K562 (cell line): ENCODE results near the gene SEPTIN6. TPM values are rescaled to one million over a fixed set of nuclear protein-coding genes. Genes with fewer than 3 reads are reported as not detected.
A peak's percentile ranks its signal among the peaks of the same experiment; 100 is the strongest.

Experiments
- CEBPG ChIP-seq, 3 experiments: fragments of 200-800 bp in 1 of 3; sonication (Bioruptor generic) in 1 of 3; sonication (generic) in 1 of 3; formaldehyde crosslinking in 1 of 3; IDR thresholded peaks in 2 of 3; conservative IDR thresholded peaks in 1 of 3; 2 replicates each; pipeline versions ENCODE4 v1.6.1 to v1.8.0; 2016 to 2022; ENCODE audit warnings: missing compliant biosample characterization in 2 of 3, missing genetic modification characterization in 2 of 3, mild to moderate bottlenecking in 1 of 3, missing genetic modification reagents in 1 of 3
- FOXP1 ChIP-seq: sonication (generic); formaldehyde crosslinking; IDR thresholded peaks from 2 replicates; pipeline ENCODE4 v1.8.0; 2022; ENCODE audit warnings: mild to moderate bottlenecking, missing genetic modification reagents
- GATAD2A ChIP-seq: fragments of 450-650 bp; IDR thresholded peaks from 2 replicates; pipeline ENCODE4 v1.6.1; 2017
- NBN ChIP-seq: fragments of 450-650 bp; IDR thresholded peaks from 2 replicates; pipeline ENCODE4 v1.6.1; 2016; ENCODE audit warnings: low read depth, mild to moderate bottlenecking
- NONO ChIP-seq, 2 experiments: fragments of 200-400 bp in 1 of 2; fragments of 450-650 bp in 1 of 2; formaldehyde crosslinking in 1 of 2; IDR thresholded peaks; 2 replicates each; pipeline ENCODE4 v1.6.1; 2017; ENCODE audit warnings: low read depth in 2 of 2, mild to moderate bottlenecking in 2 of 2, moderate library complexity in 2 of 2, low read length in 1 of 2
- PCBP1 ChIP-seq: fragments of 200-400 bp; formaldehyde crosslinking; IDR thresholded peaks from 2 replicates; pipeline ENCODE4 v1.6.1; 2018; ENCODE audit warnings: mild to moderate bottlenecking, low read depth, low read length; ENCODE audit not compliant: poor library complexity, severe bottlenecking
- WHSC1 ChIP-seq: IDR thresholded peaks from one replicate; pipeline ENCODE4 v1.6.1; 2012; ENCODE audit warnings: low read length, control low read depth, inconsistent platforms
- polyA plus RNA-seq, 8 experiments: library from polyadenylated mRNA; depleted of rRNA in 4 of 8; stranded (reverse) in 5 of 8; unstranded in 3 of 8; fragments of >200 nt; fragmentation: Nextera tagmentation in 2 of 8; fragmentation: Illumina TruSeq in 1 of 8; extraction: Ambion mirVana in 2 of 8; extraction: Trizol in 1 of 8; gene quantifications; 2 replicates each; pipeline versions ENCODE4 v1.2.1 to v1.2.3, GENCODE V29; 2011 to 2014; ENCODE audit warnings: inconsistent platforms in 1 of 8, missing spikeins in 1 of 8
- total RNA-seq, 7 experiments: library from RNA; depleted of rRNA in 6 of 7; stranded (reverse); fragments of >200 nt in 6 of 7; fragmentation: Illumina TruSeq in 2 of 7; extraction: Trizol in 2 of 7; gene quantifications; 2 replicates each; pipeline versions ENCODE4 v1.2.1 to v1.2.3, GENCODE V29; 2011 to 2021; ENCODE audit warnings: low replicate concordance in 1 of 7
- TF ChIP-seq, protein P1 (sequence below): fragments of 450-650 bp; IDR thresholded peaks from 2 replicates; pipeline ENCODE4 v1.6.1; 2018; ENCODE audit not compliant: partially characterized antibody
- TF ChIP-seq, protein P2 (sequence below): fragments of 450-650 bp; IDR thresholded peaks from 2 replicates; pipeline ENCODE4 v1.6.1; 2016; ENCODE audit warnings: low read depth
- TF ChIP-seq, protein P3 (sequence below): fragments of 450-650 bp; formaldehyde crosslinking; IDR thresholded peaks from 2 replicates; pipeline ENCODE4 v1.4.0; 2022; ENCODE audit warnings: mild to moderate bottlenecking, moderate library complexity

Gene SEPTIN6
- total and polyA plus RNA-seq, 9 of the 15 experiments (the other 6 are each of a cell fraction or from before 2014, with no cell fraction given), result 8.4 to 67.0 (median 37.8) TPM

DNA sequence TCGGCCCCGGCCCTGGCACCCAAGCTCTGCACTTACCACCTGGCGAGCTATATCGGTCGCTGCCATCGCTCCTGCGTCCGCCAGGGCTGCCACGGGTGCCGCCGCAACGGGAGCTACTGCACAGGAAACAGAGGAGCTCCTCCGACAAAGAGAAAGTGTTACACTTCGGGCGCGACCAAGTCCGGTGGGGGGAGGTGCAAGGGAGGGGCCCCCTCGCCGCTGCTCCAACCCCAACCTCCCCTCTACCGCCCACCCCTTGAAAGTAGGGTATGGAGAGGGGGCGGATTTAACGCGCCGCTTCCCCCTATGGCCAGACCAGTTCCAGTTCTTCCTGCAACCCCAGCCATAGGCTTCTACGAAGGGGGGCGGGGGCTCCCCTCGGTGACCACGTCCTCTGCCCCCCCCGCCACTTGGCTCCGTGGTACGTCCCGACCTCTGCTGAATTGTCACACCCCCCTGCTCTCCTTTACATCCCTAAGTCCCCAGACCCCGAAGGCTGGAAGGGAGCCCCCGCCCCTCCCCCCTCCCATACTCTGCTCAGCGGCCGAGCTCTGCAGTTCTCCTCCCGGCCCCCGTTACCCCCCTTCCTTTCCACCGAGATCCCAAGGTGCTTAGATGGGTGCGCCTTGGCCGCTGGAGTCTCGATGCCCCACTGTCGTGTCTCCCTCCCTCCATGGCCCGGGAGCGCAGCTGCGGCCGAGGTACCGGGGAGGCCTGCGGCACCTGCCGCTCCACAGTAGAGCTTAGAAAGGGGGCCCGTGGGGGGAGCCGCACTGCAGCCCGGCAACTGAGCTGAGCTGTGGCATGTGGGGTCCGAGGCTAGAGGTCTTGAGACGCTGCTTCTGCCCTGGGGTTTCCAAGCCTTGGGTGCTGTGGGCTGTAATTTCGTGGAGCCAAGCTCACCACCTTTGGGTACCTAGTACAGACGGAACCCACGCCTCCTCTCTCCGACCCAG lies at the start of gene SEPTIN6 (continued):
- TF ChIP-seq WHSC1, result no peak
- TF ChIP-seq, protein P1, sequence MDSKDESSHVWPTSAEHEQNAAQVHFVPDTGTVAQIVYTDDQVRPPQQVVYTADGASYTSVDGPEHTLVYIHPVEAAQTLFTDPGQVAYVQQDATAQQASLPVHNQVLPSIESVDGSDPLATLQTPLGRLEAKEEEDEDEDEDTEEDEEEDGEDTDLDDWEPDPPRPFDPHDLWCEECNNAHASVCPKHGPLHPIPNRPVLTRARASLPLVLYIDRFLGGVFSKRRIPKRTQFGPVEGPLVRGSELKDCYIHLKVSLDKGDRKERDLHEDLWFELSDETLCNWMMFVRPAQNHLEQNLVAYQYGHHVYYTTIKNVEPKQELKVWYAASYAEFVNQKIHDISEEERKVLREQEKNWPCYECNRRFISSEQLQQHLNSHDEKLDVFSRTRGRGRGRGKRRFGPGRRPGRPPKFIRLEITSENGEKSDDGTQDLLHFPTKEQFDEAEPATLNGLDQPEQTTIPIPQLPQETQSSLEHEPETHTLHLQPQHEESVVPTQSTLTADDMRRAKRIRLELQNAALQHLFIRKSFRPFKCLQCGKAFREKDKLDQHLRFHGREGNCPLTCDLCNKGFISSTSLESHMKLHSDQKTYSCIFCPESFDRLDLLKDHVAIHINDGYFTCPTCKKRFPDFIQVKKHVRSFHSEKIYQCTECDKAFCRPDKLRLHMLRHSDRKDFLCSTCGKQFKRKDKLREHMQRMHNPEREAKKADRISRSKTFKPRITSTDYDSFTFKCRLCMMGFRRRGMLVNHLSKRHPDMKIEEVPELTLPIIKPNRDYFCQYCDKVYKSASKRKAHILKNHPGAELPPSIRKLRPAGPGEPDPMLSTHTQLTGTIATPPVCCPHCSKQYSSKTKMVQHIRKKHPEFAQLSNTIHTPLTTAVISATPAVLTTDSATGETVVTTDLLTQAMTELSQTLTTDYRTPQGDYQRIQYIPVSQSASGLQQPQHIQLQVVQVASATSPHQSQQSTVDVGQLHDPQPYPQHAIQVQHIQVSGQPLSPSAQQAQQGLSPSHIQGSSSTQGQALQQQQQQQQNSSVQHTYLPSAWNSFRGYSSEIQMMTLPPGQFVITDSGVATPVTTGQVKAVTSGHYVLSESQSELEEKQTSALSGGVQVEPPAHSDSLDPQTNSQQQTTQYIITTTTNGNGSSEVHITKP, result peak; percentile 99
- peak; percentile 26 to 98; a peak in 3 of 4 replicates for TF ChIP-seq NONO (IDR thresholded peaks at IDR 0.05; ENCODE audit: low read depth in 2 of 2, low read length in 1 of 2)
- TF ChIP-seq PCBP1, result peak; percentile 73
- TF ChIP-seq CEBPG (CRISPR knock-in tag; IDR thresholded peaks at IDR 0.05), result 0 out of 2 replicates have a peak, but pooled peaks have one; percentile 18
- no peak for TF ChIP-seq CEBPG (tag; conservative IDR thresholded peaks at IDR 0.05 in 1 of 2, IDR thresholded peaks at IDR 0.05 in 1 of 2)
- TF ChIP-seq FOXP1, result no peak
- TF ChIP-seq, protein P2, sequence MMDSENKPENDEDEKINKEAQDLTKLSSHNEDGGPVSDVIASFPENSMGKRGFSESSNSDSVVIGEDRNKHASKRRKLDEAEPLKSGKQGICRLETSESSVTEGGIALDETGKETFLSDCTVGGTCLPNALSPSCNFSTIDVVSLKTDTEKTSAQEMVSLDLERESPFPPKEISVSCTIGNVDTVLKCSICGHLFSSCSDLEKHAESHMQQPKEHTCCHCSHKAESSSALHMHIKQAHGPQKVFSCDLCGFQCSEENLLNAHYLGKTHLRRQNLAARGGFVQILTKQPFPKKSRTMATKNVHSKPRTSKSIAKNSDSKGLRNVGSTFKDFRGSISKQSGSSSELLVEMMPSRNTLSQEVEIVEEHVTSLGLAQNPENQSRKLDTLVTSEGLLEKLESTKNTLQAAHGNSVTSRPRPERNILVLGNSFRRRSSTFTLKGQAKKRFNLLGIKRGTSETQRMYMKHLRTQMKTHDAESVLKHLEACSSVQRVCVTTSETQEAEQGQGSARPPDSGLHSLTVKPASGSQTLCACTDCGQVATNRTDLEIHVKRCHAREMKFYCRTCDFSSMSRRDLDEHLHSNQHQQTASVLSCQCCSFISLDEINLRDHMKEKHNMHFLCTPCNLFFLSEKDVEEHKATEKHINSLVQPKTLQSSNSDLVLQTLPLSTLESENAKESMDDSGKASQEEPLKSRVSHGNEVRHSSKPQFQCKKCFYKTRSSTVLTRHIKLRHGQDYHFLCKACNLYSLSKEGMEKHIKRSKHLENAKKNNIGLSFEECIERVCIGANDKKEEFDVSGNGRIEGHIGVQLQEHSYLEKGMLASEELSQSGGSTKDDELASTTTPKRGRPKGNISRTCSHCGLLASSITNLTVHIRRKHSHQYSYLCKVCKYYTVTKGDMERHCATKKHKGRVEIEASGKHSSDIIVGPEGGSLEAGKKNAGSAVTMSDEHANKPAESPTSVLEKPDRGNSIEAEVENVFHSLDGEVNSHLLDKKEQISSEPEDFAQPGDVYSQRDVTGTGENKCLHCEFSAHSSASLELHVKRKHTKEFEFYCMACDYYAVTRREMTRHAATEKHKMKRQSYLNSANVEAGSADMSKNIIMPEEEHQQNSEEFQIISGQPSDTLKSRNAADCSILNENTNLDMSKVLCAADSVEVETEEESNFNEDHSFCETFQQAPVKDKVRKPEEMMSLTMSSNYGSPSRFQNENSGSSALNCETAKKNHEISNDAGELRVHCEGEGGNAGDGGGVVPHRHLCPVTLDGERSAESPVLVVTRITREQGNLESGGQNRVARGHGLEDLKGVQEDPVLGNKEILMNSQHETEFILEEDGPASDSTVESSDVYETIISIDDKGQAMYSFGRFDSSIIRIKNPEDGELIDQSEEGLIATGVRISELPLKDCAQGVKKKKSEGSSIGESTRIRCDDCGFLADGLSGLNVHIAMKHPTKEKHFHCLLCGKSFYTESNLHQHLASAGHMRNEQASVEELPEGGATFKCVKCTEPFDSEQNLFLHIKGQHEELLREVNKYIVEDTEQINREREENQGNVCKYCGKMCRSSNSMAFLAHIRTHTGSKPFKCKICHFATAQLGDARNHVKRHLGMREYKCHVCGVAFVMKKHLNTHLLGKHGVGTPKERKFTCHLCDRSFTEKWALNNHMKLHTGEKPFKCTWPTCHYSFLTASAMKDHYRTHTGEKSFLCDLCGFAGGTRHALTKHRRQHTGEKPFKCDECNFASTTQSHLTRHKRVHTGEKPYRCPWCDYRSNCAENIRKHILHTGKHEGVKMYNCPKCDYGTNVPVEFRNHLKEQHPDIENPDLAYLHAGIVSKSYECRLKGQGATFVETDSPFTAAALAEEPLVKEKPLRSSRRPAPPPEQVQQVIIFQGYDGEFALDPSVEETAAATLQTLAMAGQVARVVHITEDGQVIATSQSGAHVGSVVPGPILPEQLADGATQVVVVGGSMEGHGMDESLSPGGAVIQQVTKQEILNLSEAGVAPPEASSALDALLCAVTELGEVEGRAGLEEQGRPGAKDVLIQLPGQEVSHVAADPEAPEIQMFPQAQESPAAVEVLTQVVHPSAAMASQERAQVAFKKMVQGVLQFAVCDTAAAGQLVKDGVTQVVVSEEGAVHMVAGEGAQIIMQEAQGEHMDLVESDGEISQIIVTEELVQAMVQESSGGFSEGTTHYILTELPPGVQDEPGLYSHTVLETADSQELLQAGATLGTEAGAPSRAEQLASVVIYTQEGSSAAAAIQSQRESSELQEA, result no peak
- no peak for TF ChIP-seq GATAD2A
- 0 out of 2 replicates have a peak, but pooled peaks have one; percentile 46 for TF ChIP-seq NBN
- TF ChIP-seq, protein P3, sequence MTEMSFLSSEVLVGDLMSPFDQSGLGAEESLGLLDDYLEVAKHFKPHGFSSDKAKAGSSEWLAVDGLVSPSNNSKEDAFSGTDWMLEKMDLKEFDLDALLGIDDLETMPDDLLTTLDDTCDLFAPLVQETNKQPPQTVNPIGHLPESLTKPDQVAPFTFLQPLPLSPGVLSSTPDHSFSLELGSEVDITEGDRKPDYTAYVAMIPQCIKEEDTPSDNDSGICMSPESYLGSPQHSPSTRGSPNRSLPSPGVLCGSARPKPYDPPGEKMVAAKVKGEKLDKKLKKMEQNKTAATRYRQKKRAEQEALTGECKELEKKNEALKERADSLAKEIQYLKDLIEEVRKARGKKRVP, result no peak
